DMS153 treated with DMSO at 0.1 percent for 48 hours (cell line): ENCODE measurements around the gene LHX4.

Experiments used
- DNase-seq: peaks from one replicate; lab custom pipeline; 2025; ENCODE audit not compliant: unreplicated experiment; lab: John Stamatoyannopoulos, UW

Gene LHX4

DNA sequence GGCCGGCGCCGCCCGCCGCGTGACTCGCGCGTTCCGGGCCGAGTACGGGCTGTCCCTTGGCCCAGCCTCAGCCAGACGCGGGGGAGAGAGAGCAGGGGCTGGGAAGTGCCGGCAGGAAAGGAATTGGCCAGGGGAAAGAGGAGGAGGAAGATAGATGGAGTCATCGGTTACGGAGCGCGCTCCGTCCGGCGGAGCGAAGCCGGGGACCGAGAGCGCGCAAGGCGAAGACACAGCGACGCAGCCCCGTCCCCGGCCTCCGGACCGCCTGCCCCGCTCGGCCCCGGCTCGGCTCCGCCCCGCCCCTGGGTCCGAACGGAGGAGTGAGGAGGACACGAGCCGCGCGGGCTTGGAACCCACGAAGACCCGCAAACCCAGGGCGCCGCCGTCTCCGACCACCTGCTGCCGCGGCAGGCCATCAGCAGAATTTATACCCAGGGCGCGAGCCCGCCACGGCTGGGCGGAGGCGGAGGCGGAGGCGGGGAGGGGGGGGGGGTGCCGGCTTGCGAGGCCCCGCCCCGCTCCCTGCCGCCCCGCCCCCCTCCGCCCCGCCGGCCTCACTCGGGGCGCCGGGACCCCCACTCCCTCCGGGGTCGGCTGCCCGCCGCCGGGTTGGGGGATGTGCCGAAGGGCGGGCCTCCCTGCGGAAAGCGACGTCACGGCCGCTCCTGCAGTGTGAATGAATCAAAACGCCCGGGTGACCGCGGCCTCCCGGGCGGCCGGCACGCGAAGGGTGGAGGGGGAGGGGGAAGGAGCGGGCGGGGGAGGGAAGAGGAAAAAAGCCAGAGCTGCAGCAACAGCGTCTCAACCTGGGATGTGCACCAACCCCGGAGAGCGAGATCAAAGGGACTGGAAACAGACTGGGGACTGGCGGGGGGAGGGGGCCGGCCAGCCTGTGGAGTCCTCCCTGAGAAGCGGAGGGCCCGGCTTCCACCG lies at the start of gene LHX4:
Gene LHX4 (plus strand): TSS at position 782 of the 933 bp plus-strand sequence. CDS start 266 bp downstream, outside the sequence.
- DNase-seq, result peak; percentile 71

DNA sequence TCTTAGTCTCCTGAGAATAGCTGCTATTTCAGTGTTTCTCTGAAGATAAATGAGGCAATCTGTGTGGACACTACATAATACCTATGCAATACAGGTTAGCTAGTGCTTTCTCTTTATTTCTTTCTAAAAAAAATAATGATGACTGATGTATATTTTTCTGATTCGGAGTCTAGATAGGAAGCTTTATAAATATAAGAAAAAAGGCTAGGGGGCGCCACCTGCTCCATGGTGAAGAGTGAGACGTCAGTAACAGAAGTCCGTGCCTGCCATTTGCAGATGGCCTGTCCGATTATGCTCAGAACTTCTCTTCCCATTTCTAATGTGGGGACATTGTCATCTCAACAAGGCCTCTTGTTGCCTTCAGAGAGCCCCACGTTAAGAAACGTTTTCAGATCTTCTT lies 49.0 kb upstream of the LHX4 start:
- peak; percentile 15 for DNase-seq

GRCh38 chr1:180181996-180182642 lies 47.9 kb upstream of the LHX4 start:
- no peak for DNase-seq

DNA sequence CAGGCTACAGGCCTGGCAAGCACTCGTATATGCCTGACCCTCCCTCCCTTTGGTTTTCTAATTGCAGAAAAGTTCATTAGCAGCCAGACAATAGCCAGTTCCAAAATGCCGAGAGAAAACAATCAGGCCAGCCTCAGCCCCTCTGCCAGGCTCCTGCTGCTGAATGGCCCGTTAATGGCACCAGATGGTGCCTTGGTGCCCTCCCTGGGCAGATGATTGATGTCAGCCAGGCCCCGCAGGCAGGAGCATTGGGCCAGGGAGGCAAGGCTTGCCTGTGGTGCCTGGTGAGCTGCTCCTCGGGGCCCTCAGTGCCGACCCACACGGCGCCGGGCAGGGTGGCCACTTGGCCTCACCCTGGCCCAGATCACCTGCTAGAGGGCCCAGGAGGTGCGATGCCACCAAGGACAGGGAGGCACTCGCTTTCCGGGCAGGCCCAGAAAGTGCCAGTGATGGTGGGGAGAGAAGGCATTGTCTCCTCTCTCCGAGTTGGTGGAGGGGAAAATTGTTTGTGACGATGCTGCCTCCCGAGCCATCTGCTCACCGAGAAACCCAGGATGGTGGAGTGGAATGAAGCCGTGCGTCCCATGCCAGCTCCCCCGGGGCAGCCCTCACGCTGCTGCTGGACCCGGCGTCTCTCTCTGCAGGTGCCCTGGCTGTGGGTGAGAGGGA lies 47.3 kb upstream of the LHX4 start:
- no peak for DNase-seq

DNA sequence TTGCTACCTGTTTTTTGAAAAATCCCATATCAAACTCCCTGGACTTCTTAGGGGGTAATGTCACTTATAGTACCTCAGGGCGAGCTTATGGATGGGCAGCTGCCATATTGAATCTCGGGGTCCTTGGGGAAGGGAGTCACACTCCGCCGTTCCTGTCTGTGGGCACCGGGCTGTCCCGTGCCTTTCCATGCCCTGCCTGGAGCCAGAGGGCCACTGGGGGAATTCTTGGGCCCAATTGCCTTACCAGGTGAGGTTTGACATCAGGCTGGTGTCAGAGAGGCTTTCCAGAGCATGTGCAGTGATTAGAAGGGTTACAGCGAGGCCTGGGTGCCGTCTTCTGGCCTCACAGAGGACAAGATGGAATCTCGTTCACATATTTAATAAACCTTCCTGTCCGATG lies 46.6 kb upstream of the LHX4 start:
- no peak for DNase-seq

GRCh38 chr1:180184041-180184440 lies 46.0 kb upstream of the LHX4 start:
- no peak for DNase-seq

DNA sequence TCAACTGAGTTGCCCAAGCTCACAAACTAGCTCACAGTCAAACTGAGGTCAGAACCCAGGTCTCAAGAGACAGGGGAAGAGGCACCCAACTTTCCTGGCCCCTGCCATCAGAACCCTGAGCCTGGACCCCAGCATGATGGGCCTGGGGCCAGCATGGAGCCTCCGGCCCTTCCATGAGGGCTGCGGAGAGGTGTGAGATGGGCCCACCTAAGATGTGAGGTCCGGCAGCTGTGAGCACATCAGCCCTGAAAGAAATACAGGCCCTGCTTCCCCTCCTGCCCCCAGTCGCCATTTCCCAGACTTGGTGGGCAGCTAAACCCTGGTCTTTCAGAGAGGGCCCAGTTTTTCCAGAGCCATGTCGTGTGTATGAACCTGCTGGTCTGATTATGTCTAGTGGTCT lies 44.8 kb upstream of the LHX4 start:
- no peak for DNase-seq

DNA sequence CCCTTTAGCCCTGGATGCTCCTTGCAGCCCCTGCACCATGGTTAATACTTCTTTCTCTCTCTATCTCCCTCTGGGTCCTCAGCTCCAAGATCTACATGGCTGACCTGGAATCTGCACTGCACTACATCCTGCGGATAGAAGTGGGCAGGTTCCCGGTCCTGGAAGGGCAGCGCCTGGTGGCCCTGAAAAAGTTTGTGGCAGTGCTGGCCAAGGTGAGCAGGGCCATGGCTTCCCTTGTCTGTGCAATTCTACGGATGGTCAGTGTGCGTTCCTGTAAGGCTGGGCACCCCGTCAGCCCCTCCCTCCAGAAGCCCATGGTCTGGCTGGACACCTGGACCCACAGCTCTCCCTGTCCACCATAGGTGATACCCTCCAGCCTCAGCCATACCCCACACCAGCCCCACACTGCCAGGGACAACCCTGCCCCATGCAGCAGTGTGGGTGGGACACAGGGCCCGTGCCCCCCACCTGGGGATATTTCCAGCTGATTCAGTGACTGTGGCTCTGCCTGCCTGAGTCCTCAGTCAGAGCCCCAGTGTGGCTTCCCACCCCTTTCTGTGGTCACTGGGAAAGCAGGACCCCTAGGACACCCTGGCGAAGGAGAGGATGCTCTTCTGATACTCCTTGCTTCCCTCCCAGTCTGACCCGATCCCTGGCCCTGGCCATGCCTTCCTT lies 44.0 kb upstream of the LHX4 start:
- no peak for DNase-seq

GRCh38 chr1:180186831-180187230 lies 43.2 kb upstream of the LHX4 start:
- no peak for DNase-seq

DNA sequence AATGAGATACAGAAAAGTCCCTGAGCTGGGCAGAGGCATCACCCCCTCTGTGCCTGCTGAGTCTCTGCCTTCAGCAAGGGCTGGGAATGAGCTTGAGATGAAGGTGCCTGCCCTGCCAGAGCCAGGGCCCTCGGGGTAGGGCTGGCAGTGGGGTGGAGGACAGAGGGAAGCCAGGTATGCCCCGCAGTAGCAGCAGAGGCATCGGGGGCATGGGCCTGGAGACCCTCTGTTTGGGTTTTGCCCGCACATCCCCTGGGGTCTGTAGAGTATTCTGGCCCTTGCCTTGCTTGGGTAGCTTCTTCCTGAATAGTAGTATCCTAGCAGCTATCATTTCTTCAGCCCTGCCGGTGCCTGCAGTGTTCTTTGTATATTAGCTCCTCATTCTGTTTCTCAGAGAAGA lies 42.4 kb upstream of the LHX4 start:
- no peak for DNase-seq

DNA sequence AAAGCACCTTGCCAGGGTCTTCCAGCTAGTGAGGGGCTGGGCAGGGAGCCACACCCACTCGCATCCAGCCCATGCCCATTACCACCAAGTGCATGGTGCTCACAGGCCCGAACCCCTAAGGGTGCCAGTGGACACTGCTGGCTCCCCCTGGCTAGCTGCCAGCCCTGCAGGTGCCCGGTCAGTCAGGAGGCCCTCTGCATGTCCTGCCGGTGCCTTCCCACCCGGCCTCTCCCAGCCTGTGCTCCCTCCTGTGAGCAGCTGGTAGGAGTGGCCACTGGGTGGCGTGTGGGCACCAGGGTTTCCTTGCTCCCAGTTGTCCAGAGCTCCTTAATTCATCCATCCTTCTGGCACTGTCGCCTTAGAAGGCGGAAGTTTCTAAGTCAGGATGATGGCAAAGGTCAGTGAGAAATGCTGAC lies 42.0 kb upstream of the LHX4 start:
- peak; percentile 79 for DNase-seq

DNA sequence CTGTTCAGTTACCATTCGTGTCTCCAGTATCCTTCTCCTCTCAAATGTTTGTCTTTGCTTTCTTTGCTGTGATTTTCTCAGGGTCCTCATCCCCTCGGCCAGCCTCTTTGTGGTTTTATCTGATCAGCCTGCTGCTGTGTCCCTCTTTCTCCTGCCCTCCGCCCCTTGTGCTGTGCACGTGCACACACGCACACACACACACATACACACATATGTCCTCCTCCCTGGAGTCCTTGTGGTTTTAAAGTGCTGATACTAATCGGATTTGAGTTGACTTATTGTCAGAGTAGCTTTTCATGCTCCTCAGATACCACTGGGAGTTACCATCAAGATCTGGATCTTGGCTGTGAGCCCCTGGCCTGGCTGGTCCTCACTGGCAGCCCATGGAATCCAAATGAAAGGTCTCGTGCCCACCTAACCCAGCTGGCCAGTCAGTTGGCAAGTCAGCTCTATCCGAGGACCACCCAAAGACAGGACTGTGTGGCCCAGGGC lies 41.3 kb upstream of the LHX4 start:
- DNase-seq, result no peak

- DNase-seq, result no peak
Measured at GRCh38 chr1:180190091-180190490, 40.0 kb upstream of the LHX4 start.

DNA sequence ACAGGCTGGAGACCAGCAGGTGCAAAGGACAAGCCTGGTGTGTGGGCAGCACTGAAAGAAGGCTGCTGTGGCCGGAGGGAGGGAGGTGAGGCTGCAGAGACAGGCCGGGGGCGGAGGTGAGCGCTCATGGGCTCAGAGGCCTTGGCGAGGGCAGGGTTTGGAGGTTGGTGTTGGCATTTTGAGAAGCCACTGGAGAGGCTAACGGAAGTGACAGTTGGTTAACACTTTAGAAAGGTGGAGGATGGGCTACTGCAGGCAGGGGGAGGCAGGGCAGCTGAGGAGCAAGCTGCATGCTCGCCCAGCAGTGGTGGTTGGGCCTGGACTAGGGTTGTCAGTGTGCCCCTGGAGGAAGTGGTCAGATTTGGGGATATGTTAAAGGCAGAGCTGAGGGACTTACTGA lies 37.9 kb upstream of the LHX4 start:
- DNase-seq, result no peak

DNA sequence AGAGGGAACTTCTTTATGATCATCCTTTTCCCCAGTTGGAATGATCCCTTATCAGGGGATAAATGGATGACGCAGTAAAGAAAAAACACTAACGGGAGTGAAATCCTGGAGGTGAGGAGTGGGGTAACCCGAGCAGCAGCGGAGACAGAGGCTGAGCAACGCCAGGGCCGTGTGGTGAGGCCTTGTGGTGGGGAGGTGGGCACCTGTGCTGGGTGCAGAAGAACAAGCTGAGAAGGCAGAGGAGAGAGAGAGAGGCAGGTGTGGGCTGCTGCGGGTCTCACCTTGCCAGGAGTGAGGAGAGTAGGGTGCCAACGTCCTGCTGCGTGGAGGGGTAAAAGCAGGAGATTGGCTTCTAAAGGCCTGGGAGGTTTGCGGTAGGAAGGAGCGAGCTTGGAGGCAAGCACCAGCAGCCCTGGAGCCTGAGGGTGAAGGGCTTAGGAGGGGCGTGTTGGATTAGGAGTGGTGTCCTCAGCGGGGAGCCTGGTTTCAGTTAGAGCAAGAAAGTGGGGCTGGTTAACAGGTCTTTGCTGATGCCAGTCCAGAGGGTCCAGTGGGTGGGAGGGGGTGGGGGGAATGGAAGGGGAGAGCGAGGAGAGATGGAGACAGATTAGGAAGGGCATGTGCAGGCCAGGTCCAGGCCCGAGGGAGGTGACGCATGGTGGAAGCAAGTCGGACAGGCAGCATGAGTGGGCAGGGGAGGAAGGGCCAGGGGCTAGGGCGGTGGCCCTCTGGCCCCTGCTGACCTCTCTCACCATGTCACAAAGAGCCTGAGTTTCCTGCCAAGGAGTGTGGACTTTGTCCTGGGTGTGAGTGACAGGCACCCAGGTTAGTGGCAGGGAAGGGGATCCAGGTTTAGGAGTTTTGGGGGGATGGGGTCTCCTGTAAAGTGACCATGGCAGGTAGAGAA lies 36.7 kb upstream of the LHX4 start:
- no peak for DNase-seq

- no peak for DNase-seq
Measured at GRCh38 chr1:180194048-180194425, 36.0 kb upstream of the LHX4 start.

DNA sequence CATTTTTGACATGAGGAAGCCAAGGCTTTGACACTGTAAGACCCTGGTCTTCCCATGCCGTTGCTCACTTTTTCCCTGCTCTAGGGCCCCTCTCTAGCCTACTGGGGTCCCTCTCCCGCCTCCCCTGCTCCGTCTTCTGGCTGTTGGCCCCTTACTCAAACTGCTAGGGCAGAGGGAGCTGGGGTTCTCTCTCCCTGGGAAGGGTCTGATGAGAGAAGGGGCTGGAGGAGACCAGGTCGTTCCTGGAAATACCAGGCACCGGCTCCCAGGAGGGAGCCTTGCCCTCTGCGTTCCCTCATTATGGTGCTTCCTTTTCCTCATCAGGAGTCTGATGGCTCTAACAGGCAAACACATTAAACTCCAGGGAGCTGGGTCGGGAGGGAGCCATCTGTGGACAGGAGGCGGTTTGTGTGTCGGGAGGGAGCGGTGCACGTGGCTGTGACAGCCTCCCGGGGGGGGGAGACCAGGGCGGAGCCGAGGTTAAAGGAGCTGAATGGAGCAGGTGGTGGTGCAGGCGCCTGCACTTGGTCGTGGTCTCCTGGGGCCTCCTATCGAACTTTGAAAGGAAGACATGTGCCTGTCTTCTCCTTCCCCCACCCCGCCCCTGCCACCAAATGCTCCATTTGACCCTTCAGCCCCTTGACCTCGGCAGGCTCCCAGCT lies 35.4 kb upstream of the LHX4 start:
- DNase-seq, result no peak

GRCh38 chr1:180195401-180195800 lies 34.7 kb upstream of the LHX4 start:
- no peak for DNase-seq

DNA sequence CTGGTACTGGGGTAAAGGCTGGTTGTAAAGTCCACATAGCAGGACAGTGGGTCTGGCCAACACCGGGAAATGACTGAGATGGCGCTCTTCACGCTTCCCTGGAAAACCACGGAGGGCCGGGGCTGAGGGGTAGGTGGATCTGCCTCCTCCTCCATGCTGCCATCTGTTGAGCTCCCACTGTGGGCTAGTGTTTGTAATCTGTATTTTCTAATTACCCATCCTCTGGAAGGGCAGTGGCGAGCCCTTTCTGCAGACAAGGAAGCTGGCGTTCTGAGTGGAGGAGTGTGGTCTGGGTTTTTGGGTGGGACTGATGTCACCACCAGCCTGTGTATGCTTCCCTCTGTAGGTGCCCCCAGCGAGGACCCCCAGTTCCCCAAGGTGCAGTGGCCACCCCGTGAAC lies 34.1 kb upstream of the LHX4 start:
- no peak for DNase-seq
